Upper lobe of left lung (tissue), 6 donors: Measurements from ENCODE around the gene AP3D1. TPM values are rescaled to one million over a fixed set of nuclear protein-coding genes. Genes with fewer than 3 reads are reported as not detected.
A peak's percentile ranks its signal among the peaks of the same experiment; 100 is the strongest.

Source experiments
- ATAC-seq, 2 donors: fragments of 200-7000 bp; cut with Tn5 transposase; one replicate each; pipeline ENCODE4 v1.9.1; 2022; ENCODE audit warnings: mild to moderate bottlenecking in 2 of 2, moderate library complexity in 2 of 2; ENCODE audit not compliant: low FRiP score in 2 of 2
- DNase-seq, 2 donors: peaks; one replicate each; pipeline ENCODE4 v3.0.0-alpha.2; 2019 to 2020
- H3K27ac ChIP-seq, 4 donors: fragments of 200-600 bp; sonication (generic); one replicate each; pipeline ENCODE4 v1.5.1; 2016 to 2019
- H3K27me3 ChIP-seq, 4 donors: fragments of 200-600 bp; sonication (generic); one replicate each; pipeline ENCODE4 v1.5.1; 2017 to 2019
- H3K36me3 ChIP-seq, 4 donors: fragments of 200-600 bp; sonication (generic); one replicate each; pipeline ENCODE4 v1.5.1; 2016 to 2019
- H3K4me1 ChIP-seq, 4 donors: fragments of 200-600 bp; sonication (generic); one replicate each; pipeline ENCODE4 v1.5.1; 2018 to 2019
- H3K4me3 ChIP-seq, 4 donors: fragments of 200-600 bp; sonication (generic); one replicate each; pipeline ENCODE4 v1.5.1; 2017 to 2019; ENCODE audit warnings: mild to moderate bottlenecking in 2 of 4, moderate library complexity in 1 of 4
- H3K9me3 ChIP-seq, 4 donors: fragments of 200-600 bp; sonication (generic); one replicate each; pipeline ENCODE4 v1.5.1; 2018 to 2019
- EP300 ChIP-seq, 4 donors: sonication (generic); formaldehyde crosslinking; IDR thresholded peaks; one replicate each; pipeline ENCODE4 v1.5.1; 2017; ENCODE audit warnings: antibody characterized with exemption in 4 of 4, control low read depth in 2 of 4
- POLR2A ChIP-seq, 4 donors: fragments of 450-650 bp; IDR thresholded peaks; one replicate each; pipeline ENCODE4 v1.5.1; 2016 to 2017; ENCODE audit warnings: antibody characterized with exemption in 4 of 4, mild to moderate bottlenecking in 2 of 4
- POLR2AphosphoS5 ChIP-seq, 2 donors: sonication (generic); formaldehyde crosslinking; IDR thresholded peaks; one replicate each; pipeline ENCODE4 v1.5.1; 2017; ENCODE audit warnings: antibody characterized with exemption in 2 of 2
- WGBS, 2 donors: methylation state at CpG; one replicate each; pipeline ENCODE4 v1.1.5; 2017 to 2018; 5-methylcytosine and 5-hydroxymethylcytosine counted together
- total RNA-seq, 6 donors: library from RNA; depleted of rRNA in 4 of 6; stranded (reverse); fragments of >200 nt in 4 of 6; gene quantifications; one replicate each; pipeline versions ENCODE4 v1.1.0 to v1.2.1, GENCODE V29; 2016 to 2021
- TF ChIP-seq, protein P1 (sequence below), 6 experiments: fragments of 450-650 bp in 4 of 6; fragments of 200-600 bp in 2 of 6; sonication (generic) in 2 of 6; IDR thresholded peaks; one replicate each; pipeline ENCODE4 v1.5.1; 2016 to 2019; ENCODE audit warnings: antibody characterized with exemption in 6 of 6
- donor health status: DM: no; HTN: no; CAD: no; lungs with moderate emphysema.
- donor health status: DM: no; HTN: yes; CAD: no; lungs with severe emphysema.

Gene AP3D1
- total RNA-seq, 6 donors from 2014 or later, result 73.5 to 180 (median 115) TPM

GRCh38 chr19:2193807-2194206 is 42.4 kb upstream of the AP3D1 start:
- TF ChIP-seq, protein P1, sequence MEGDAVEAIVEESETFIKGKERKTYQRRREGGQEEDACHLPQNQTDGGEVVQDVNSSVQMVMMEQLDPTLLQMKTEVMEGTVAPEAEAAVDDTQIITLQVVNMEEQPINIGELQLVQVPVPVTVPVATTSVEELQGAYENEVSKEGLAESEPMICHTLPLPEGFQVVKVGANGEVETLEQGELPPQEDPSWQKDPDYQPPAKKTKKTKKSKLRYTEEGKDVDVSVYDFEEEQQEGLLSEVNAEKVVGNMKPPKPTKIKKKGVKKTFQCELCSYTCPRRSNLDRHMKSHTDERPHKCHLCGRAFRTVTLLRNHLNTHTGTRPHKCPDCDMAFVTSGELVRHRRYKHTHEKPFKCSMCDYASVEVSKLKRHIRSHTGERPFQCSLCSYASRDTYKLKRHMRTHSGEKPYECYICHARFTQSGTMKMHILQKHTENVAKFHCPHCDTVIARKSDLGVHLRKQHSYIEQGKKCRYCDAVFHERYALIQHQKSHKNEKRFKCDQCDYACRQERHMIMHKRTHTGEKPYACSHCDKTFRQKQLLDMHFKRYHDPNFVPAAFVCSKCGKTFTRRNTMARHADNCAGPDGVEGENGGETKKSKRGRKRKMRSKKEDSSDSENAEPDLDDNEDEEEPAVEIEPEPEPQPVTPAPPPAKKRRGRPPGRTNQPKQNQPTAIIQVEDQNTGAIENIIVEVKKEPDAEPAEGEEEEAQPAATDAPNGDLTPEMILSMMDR (IDR thresholded peaks at IDR 0.05), result no peak
- TF ChIP-seq POLR2AphosphoS5 (IDR thresholded peaks at IDR 0.05), result no peak
- no peak for TF ChIP-seq EP300 (IDR thresholded peaks at IDR 0.05)
- no peak for TF ChIP-seq POLR2A (IDR thresholded peaks at IDR 0.05)
- DNase-seq (peak in 1 of 2 donors; percentile 57), ATAC-seq (no peak)
- Histone ChIP-seq H3K4me3 (no peak overlapping the region), H3K27me3 (no peaks in the 10 kb centered on the region), H3K9me3 (no peaks in the 10 kb centered on the region), H3K4me1 (peaks cover under 1 to 6% (median 4%) of the 10 kb centered on the region in 4 donors), H3K27ac (no peak overlapping the region), H3K36me3 (peaks cover 9 to 95% (median 77%) of the 10 kb centered on the region in 4 donors)
- WGBS, 2 donors, result 95 to 96% methylated on average over 16 to 18 of the region's 18 CpGs

- no peak overlapping the region for H3K4me3 ChIP-seq
- H3K4me1 ChIP-seq, result peaks cover 10 to 15% (median 11%) of the 10 kb centered on the region in 4 donors
- peaks cover 9 to 97% (median 79%) of the 10 kb centered on the region in 4 donors for H3K36me3 ChIP-seq
- H3K27me3 ChIP-seq, result no peaks in the 10 kb centered on the region
- ATAC-seq (no peak), DNase-seq (peak in 1 of 2 donors; percentile 71)
- no peak for TF ChIP-seq POLR2A (IDR thresholded peaks at IDR 0.05)
- TF ChIP-seq POLR2AphosphoS5 (IDR thresholded peaks at IDR 0.05), result no peak
- TF ChIP-seq EP300 (IDR thresholded peaks at IDR 0.05), result no peak
- TF ChIP-seq, protein P1 (IDR thresholded peaks at IDR 0.05), result no peak
- no peak overlapping the region for H3K27ac ChIP-seq
- H3K9me3 ChIP-seq, result no peaks in the 10 kb centered on the region
- WGBS, 2 donors, result 96 to 97% methylated on average over 16 to 17 of the region's 17 CpGs
Observed at GRCh38 chr19:2192862-2193261, 41.5 kb upstream of the AP3D1 start.

GRCh38 chr19:2191456-2192310 is 40.3 kb upstream of the AP3D1 start:
- Histone ChIP-seq H3K36me3 (peaks cover 9 to 86% (median 74%) of the 10 kb centered on the region in 4 donors), H3K27ac (no peak overlapping the region), H3K4me1 (peaks cover 22 to 26% (median 22%) of the 10 kb centered on the region in 4 donors), H3K27me3 (no peaks in the 10 kb centered on the region), H3K9me3 (no peaks in the 10 kb centered on the region), H3K4me3 (no peak overlapping the region)
- WGBS, 2 donors, result 93 to 94% methylated on average over 22 of the region's 32 CpGs
- ATAC-seq, result no peak
- DNase-seq, result peak in 1 of 2 donors; percentile 78
- TF ChIP-seq, protein P1 (IDR thresholded peaks at IDR 0.05), result no peak
- no peak for TF ChIP-seq EP300 (IDR thresholded peaks at IDR 0.05)
- TF ChIP-seq POLR2AphosphoS5 (IDR thresholded peaks at IDR 0.05), result no peak
- no peak for TF ChIP-seq POLR2A (IDR thresholded peaks at IDR 0.05)

DNA sequence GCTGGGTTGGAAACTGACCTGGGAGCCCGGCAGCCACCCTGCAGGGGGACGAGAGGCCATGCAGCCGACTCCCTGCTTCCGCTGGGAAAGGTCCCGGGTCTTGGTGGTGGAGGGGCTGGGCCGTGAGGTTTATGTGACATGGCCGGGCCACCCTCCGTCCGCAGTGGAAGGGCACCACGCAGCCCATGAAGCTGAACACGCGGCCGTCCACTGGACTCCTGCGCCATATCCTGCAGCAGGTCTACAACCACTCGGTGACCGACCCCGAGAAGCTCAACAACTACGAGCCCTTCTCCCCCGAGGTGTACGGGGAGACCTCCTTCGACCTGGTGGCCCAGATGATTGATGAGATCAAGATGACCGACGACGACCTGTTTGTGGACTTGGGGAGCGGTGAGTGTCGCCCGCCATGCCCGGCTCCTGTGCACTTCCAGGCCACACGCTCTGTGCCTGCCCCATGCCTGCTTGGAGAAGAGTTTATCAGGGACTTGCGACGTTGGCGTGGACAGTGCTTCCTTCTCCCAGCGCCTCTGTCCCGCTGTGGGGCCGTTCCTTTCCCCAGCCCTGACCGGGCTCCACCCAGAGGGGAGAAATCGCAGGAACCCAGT is 39.6 kb upstream of the AP3D1 start:
- Histone ChIP-seq H3K4me3 (no peak overlapping the region), H3K4me1 (peaks cover 29 to 33% (median 29%) of the 10 kb centered on the region in 4 donors), H3K36me3 (peaks cover 9 to 82% (median 68%) of the 10 kb centered on the region in 4 donors), H3K27ac (peak overlapping the region in 1 of 4 donors; percentile 3), H3K9me3 (no peaks in the 10 kb centered on the region), H3K27me3 (no peaks in the 10 kb centered on the region)
- DNase-seq, result peak in 1 of 2 donors; percentile 67
- no peak for TF ChIP-seq POLR2A (IDR thresholded peaks at IDR 0.05)
- TF ChIP-seq POLR2AphosphoS5 (IDR thresholded peaks at IDR 0.05), result no peak
- TF ChIP-seq EP300 (IDR thresholded peaks at IDR 0.05), result no peak
- WGBS, 2 donors, result 94 to 95% methylated on average over 15 to 35 of the region's 37 CpGs
- no peak for ATAC-seq

DNA sequence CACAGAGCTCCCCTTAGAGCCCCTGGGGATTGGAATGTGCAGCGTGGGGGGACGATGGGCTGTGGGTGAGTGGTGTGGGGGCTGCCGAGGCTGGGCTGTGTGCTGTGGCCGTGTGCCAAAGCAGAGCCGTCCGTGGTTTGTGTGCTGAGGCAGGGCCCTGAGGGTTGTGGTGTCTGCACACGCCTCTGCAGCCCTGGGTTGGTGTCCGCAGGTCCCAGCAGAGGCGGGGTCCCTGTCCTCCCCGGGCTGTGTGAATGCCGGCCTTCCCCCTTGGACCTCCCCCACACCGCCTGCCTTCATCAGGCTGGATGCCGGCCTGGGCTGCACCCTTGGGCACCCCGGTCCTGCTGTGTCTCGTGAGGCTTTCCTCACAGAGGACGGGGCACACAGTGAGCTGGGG is 38.5 kb upstream of the AP3D1 start:
- Histone ChIP-seq H3K4me3 (no peak overlapping the region), H3K36me3 (peaks cover 8 to 71% (median 58%) of the 10 kb centered on the region in 4 donors), H3K27me3 (no peaks in the 10 kb centered on the region), H3K4me1 (peaks cover 39 to 44% (median 40%) of the 10 kb centered on the region in 4 donors), H3K27ac (peak overlapping the region in 2 of 4 donors; percentile 3 to 30), H3K9me3 (no peaks in the 10 kb centered on the region)
- DNase-seq, result peak in 1 of 2 donors; percentile 52
- TF ChIP-seq, protein P1 (IDR thresholded peaks at IDR 0.05), result no peak
- TF ChIP-seq EP300 (IDR thresholded peaks at IDR 0.05), result no peak
- TF ChIP-seq POLR2AphosphoS5 (IDR thresholded peaks at IDR 0.05), result no peak
- TF ChIP-seq POLR2A (IDR thresholded peaks at IDR 0.05), result no peak
- 88% methylated on average over 8 to 14 of the region's 16 CpGs for WGBS, 2 donors
- ATAC-seq, result no peak
